Measurements from ENCODE around the gene ESPNL. TPM values are rescaled to one million over a fixed set of nuclear protein-coding genes. Genes with fewer than 3 reads are reported as not detected.
A peak's percentile ranks its signal among the peaks of the same experiment; 100 is the strongest.

ESPNL gene
- total and polyA plus RNA-seq, 2 of the 4 experiments (the other 2 are of a cell fraction), result 2.0 TPM

GRCh38 chr2:238161291-238162051 lies 61.3 kb downstream of the ESPNL start (continued):
- TF ChIP-seq MAZ (IDR thresholded peaks at IDR 0.05; ENCODE audit: borderline replicate concordance, low read depth, low read length), result no peak

GRCh38 chr2:238162251-238162845 lies 62.2 kb downstream of the ESPNL start:
- Histone ChIP-seq H2BK120ac (ENCODE audit: low read depth, low read length) (no peak overlapping the region), H3K4me1 (ENCODE audit: control insufficient read depth, insufficient read depth, low read length) (peaks cover 15% of the 10 kb centered on the region), H2BK20ac (ENCODE audit: low read depth, low read length) (no peak overlapping the region), H2AFZ (replicated peaks; ENCODE audit: low read length, poor library complexity) (peak overlapping the region; percentile 27), H2AK9ac (replicated peaks; ENCODE audit: low read depth, low read length, poor library complexity) (no peak overlapping the region), H3K4me2 (ENCODE audit: low read depth, low read length) (no peak overlapping the region), H4K91ac (ENCODE audit: insufficient read depth, low read depth, low read length) (no peak overlapping the region), H3K36me3 (ENCODE audit: control insufficient read depth, insufficient read depth, low read length) (no peaks in the 10 kb centered on the region; the same call in 1 of the 2 replicates), H3K23ac (ENCODE audit: low read depth, low read length) (no peak overlapping the region), H3K4ac (ENCODE audit: low read depth, low read length) (no peak overlapping the region), H2BK15ac (ENCODE audit: low read depth, low read length) (no peak overlapping the region), H3K14ac (replicated peaks; ENCODE audit: low read depth, low read length) (no peak overlapping the region), H4K20me1 (ENCODE audit: insufficient read depth, low read length) (no peaks in the 10 kb centered on the region), H2AK5ac (ENCODE audit: low read depth, low read length) (peak overlapping the region; percentile 21; the same call in 1 of the 2 replicates), H3K18ac (ENCODE audit: low read depth, low read length) (no peak overlapping the region), H3K9ac (ENCODE audit: low read depth, low read length) (no peak overlapping the region), H3K9me3 (ENCODE audit: control insufficient read depth, insufficient read depth, low read length) (no peaks in the 10 kb centered on the region), H4K5ac (ENCODE audit: low read depth, low read length) (no peak overlapping the region), H3K27me3 (ENCODE audit: control insufficient read depth, insufficient read depth, low read length) (peaks cover 2% of the 10 kb centered on the region; the same call in 1 of the 2 replicates), H3K9me1 (ENCODE audit: insufficient read depth, low read length) (peaks cover 5% of the 10 kb centered on the region), H3K79me1 (ENCODE audit: low read depth in 1 of 2, low read length in 2 of 2) (peaks cover 1 to 2% of the 10 kb centered on the region in 2 experiments; a peak in 3 of 4 replicates), H4K8ac (ENCODE audit: low read depth in 2 of 2, low read length in 2 of 2) (no peak overlapping the region), H3K4me3 (ENCODE audit: insufficient read depth, low read depth, low read length) (no peak overlapping the region), H3K27ac (ENCODE audit: insufficient read depth, low read length) (no peak overlapping the region), H2BK5ac (ENCODE audit: low read depth, low read length, poor library complexity, severe bottlenecking) (no peak overlapping the region), H3K56ac (ENCODE audit: extremely low read depth, insufficient read depth, low read length) (no peak overlapping the region)
- WGBS, 2 experiments (ENCODE audit: extremely low coverage in 2 of 2, insufficient read length in 1 of 2), result 79% methylated on average over 2 of the region's 14 CpGs; no CpG with 5 or more reads in 1 of the 2 experiments
- POLR2A ChIA-PET (ENCODE audit: unreplicated experiment), result no interaction called here
- dilution Hi-C loops (cut with HindIII; ENCODE audit: low sequenced_read_pairs, unreplicated experiment), result no loop called here
- no TSS peak for BruUV-seq (replicated peaks)
- TF ChIP-seq USF2 (IDR thresholded peaks at IDR 0.05; ENCODE audit: low read depth, low read length) (no peak), BHLHE40 (IDR thresholded peaks at IDR 0.05; ENCODE audit: low read depth, low read length) (no peak), NFE2L2 (IDR thresholded peaks at IDR 0.05; ENCODE audit: low read depth, low read length) (no peak), MAZ (IDR thresholded peaks at IDR 0.05; ENCODE audit: borderline replicate concordance, low read depth, low read length) (no peak), POLR2A (IDR thresholded peaks at IDR 0.05; ENCODE audit: low read depth, low read length) (no peak), CEBPB (IDR thresholded peaks at IDR 0.05; ENCODE audit: low read depth, low read length) (no peak), CHD1 (IDR thresholded peaks at IDR 0.05; ENCODE audit: low read depth, low read length) (no peak), RCOR1 (IDR thresholded peaks at IDR 0.05; ENCODE audit: insufficient replicate concordance, low read length) (no peak), RAD21 (IDR thresholded peaks at IDR 0.05; ENCODE audit: low read length) (no peak), SMC3 (IDR thresholded peaks at IDR 0.05; ENCODE audit: low read depth, low read length) (no peak), RFX5 (IDR thresholded peaks at IDR 0.05; ENCODE audit: low read depth, low read length) (no peak), MAFK (IDR thresholded peaks at IDR 0.05; ENCODE audit: low read depth, low read length) (no peak), FOS (IDR thresholded peaks at IDR 0.05; ENCODE audit: low read depth, low read length) (no peak)
- ATAC-seq (ENCODE audit: low read depth), result no peak
- CTCF ChIA-PET, result no interaction called here
- DNase-seq, result no peak
- in situ Hi-C loops (cut with MboI; ENCODE audit: low sequenced_read_pairs), result no loop called here
- intact Hi-C loops (cut with micrococcal nuclease), result no loop called here

Measured in IMR-90 (cell line).